ENCODE measurements around the gene PM20D1.
"Not testable (repeated sequence)": the region's sequence is repeated elsewhere in the genome, so short reads cannot be mapped to it uniquely, and the experiment has no call there.

Gene PM20D1

DNA sequence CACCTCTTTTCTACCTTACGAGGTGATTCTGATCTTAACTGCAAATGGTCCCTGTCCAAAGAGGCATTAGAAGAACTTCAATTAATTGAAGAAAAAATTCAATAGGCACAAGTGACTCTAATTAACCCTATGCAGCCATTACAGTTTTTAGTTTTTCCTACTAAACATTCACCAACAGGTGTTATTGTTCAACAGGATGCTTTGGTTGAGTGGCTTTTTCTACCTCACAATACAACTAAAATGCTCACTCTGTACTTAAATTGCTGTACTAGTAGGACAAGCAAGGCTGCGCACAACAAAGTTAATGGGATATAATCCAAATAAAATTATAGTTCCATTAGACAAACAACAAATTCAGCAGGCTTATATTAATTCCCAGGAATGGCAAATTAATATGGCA is 11.6 kb upstream of the PM20D1 start:
- H3K27ac Mint-ChIP-seq = no peak overlapping the region
- no peak for DNase-seq (ENCODE audit: low spot score)
- H3K27me3 Mint-ChIP-seq (ENCODE audit: low read depth) = peaks cover 30% of the 10 kb centered on the region
- peaks cover 8% of the 10 kb centered on the region for H3K4me1 Mint-ChIP-seq (ENCODE audit: low read depth)
- H3K36me3 Mint-ChIP-seq (ENCODE audit: low read depth) = no peaks in the 10 kb centered on the region
- H3K9me3 Mint-ChIP-seq = peaks cover 4% of the 10 kb centered on the region
- no peak overlapping the region for H3K4me3 Mint-ChIP-seq

GRCh38 chr1:205858141-205858961 is 8.4 kb upstream of the PM20D1 start:
- no peak overlapping the region for H3K27ac Mint-ChIP-seq
- peaks cover 11% of the 10 kb centered on the region for H3K9me3 Mint-ChIP-seq
- H3K27me3 Mint-ChIP-seq (ENCODE audit: low read depth) = peaks cover 32% of the 10 kb centered on the region
- H3K4me3 Mint-ChIP-seq = peak overlapping the region; percentile 8
- no peaks in the 10 kb centered on the region for H3K36me3 Mint-ChIP-seq (ENCODE audit: low read depth)
- DNase-seq (ENCODE audit: low spot score) = no peak
- H3K4me1 Mint-ChIP-seq (ENCODE audit: low read depth) = peaks cover 8% of the 10 kb centered on the region

- H3K36me3 Mint-ChIP-seq (ENCODE audit: low read depth); H3K4me1 Mint-ChIP-seq (ENCODE audit: low read depth); H3K4me3 Mint-ChIP-seq; DNase-seq (ENCODE audit: low spot score); H3K27ac Mint-ChIP-seq: not testable (repeated sequence)
- Mint-ChIP-seq H3K27me3 (ENCODE audit: low read depth) (peaks cover 26% of the 10 kb centered on the region), H3K9me3 (peaks cover 11% of the 10 kb centered on the region)
These were observed 7.6 kb upstream of the PM20D1 start for GRCh38 chr1:205857501-205857900.

DNA sequence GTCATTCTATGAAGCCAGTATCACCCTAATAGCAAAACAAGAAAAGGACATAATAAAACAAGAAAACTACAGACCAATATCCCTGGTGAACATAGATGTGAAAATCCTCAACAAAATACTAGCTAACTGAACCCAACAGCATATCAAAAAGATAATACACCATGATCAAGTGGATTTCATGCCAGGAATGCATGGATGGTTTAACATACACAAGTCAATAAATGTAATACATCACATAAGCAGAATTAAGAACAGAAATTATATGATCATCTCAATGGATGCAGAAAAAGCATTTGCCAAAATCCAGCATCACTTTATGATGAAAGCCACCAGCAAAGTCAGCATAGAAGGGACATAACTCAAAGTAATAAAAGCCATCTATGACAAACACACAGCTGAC is 6.5 kb upstream of the PM20D1 start:
- Mint-ChIP-seq H3K27me3 (ENCODE audit: low read depth) (peaks cover 26% of the 10 kb centered on the region), H3K9me3 (peaks cover 17% of the 10 kb centered on the region), H3K4me1 (ENCODE audit: low read depth) (peaks cover 8% of the 10 kb centered on the region), H3K4me3 (no peak overlapping the region), H3K27ac (no peak overlapping the region), H3K36me3 (ENCODE audit: low read depth) (no peaks in the 10 kb centered on the region)
- no peak for DNase-seq (ENCODE audit: low spot score)

DNA sequence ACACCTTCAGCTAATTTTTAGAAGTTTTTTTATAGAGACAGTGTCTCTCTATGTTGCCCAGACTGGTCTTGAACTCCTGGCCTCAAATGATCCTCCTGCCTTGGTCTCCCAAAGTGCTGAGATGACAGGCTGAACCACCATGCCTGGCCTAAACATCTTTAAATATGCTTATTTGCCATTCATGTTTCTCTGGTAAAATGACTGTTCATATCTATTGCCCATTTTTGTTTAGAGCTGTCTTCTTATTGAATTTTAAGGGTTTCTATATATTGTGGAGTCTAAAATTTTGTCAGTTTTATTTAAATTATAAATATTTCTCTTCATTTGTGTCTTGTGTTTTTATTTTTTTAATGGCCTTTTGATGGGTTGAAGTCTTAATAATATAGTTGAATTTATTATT is 3.0 kb upstream of the PM20D1 start:
- no peak overlapping the region for H3K4me3 Mint-ChIP-seq
- peaks cover 12% of the 10 kb centered on the region for H3K9me3 Mint-ChIP-seq
- peaks cover 18% of the 10 kb centered on the region for H3K27me3 Mint-ChIP-seq (ENCODE audit: low read depth)

GRCh38 chr1:205851993-205852392 is 2.1 kb upstream of the PM20D1 start:
- DNase-seq (ENCODE audit: low spot score) = no peak
- Mint-ChIP-seq H3K4me1 (ENCODE audit: low read depth) (peaks cover 15% of the 10 kb centered on the region), H3K4me3 (no peak overlapping the region), H3K27ac (no peak overlapping the region), H3K9me3 (peaks cover 12% of the 10 kb centered on the region), H3K27me3 (ENCODE audit: low read depth) (peaks cover 11% of the 10 kb centered on the region), H3K36me3 (ENCODE audit: low read depth) (no peaks in the 10 kb centered on the region)

More for the DNA sequence above, 3.0 kb upstream of the PM20D1 start:
- Mint-ChIP-seq H3K4me1 (ENCODE audit: low read depth) (peaks cover 18% of the 10 kb centered on the region), H3K27ac (no peak overlapping the region), H3K36me3 (ENCODE audit: low read depth) (no peaks in the 10 kb centered on the region)
- no peak for DNase-seq (ENCODE audit: low spot score)

DNA sequence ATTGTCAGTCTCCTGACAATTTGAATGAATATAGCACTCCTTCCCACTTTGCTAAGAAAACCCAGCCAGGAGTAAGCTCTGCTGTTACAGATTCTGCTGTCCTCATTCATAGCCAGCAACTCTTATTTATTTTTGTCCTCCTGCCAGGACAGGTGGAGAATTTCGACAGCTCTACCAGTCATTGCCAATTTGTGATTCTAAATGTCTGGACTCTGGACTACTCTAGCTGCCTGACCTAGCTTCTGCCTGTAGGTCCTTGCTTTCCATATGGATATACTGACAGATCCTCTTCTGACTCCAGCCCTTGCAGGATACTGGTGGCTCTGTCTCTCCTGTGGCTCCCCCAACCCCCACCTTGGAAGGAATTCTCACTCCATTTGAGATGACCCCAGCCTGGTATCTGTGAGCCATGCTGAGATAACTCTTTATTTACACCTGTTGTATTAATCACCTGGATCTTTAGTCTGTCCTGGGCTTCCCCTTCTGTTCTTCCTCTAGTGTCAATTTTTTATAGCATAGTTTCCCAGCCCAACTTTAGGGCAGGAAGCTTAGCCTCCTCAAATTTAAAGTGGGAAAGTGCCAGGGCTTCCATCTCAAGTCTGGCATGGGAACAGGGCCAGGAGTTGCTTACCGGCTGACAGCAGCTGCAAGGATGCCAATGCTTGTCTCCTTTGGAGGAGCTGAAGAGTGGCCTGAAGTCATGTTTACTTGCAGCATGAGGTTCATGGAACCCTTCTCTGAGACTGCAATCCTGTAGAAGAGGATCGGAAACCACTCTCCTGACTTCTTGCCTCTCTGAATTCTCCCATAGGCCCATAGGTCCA is 6.7 kb downstream of the PM20D1 start:
- Mint-ChIP-seq H3K27me3 (ENCODE audit: low read depth) (no peaks in the 10 kb centered on the region), H3K4me3 (no peak overlapping the region), H3K27ac (no peak overlapping the region), H3K9me3 (no peaks in the 10 kb centered on the region), H3K36me3 (ENCODE audit: low read depth) (no peaks in the 10 kb centered on the region), H3K4me1 (ENCODE audit: low read depth) (peaks cover 2% of the 10 kb centered on the region)
- DNase-seq (ENCODE audit: low spot score) = no peak

DNA sequence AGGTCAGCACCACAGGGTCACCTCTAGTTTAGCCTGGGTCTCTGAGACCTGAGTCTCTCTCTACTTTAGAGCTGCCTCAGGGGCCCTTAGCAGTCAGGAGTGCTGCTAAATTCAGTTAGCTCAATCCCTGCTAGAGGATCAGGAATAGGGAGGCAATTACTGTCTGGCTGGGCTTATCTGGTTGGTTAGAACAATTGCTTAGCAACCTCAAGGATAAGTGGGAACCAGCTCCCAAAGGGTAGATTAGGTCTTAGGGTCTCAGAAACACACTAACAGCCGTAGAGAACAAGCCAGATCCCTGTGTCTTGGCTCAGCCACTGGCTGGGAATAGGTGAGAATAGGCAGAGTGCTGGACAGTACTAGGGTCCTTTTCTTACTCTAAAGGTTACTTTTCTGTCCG is 7.7 kb downstream of the PM20D1 start:
- H3K9me3 Mint-ChIP-seq = no peaks in the 10 kb centered on the region
- no peak overlapping the region for H3K27ac Mint-ChIP-seq
- no peak overlapping the region for H3K4me3 Mint-ChIP-seq
- H3K36me3 Mint-ChIP-seq (ENCODE audit: low read depth) = no peaks in the 10 kb centered on the region
- no peaks in the 10 kb centered on the region for H3K27me3 Mint-ChIP-seq (ENCODE audit: low read depth)
- H3K4me1 Mint-ChIP-seq (ENCODE audit: low read depth) = peaks cover 2% of the 10 kb centered on the region
- DNase-seq (ENCODE audit: low spot score) = no peak

DNA sequence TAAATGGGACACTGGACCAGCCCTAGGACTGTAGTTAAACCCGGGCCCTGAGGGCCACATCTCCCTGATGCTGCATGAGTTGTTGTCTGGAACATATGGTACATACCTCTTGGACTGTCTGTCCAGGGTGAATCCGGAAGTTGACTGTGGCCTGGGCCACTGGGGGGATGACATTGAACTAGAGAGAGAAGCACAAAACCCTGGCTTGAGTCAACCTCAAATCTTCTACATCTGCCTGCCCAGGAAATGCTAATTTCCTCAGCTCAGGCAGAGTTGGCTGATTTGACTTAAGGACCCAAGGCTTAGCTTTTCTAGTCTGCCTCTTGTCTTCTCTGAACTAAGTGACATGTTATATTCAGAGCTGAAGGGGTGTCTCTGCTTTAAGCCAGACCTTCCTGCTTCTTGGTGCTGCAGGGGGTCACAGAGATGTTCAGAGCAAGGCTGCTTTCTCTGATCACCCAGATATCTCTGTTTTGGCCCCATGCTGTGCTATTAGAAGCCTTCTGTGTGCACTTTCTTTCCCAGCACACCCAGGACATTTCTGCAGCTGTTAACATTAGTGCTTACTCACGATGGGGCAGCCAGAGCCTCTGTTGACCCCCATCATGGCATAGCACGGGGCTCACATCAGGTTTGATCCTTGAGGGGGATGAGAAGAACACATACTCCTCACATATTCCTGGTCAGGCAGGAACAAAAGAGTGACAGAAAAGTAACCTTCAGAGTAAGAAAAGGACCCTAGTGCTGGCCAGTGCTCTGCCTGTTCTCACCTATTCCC is 9.6 kb downstream of the PM20D1 start:
- Mint-ChIP-seq H3K27ac (no peak overlapping the region), H3K9me3 (no peaks in the 10 kb centered on the region), H3K27me3 (ENCODE audit: low read depth) (no peaks in the 10 kb centered on the region), H3K36me3 (ENCODE audit: low read depth) (no peaks in the 10 kb centered on the region), H3K4me1 (ENCODE audit: low read depth) (peaks cover 2% of the 10 kb centered on the region), H3K4me3 (no peak overlapping the region)
- DNase-seq (ENCODE audit: low spot score) = no peak

DNA sequence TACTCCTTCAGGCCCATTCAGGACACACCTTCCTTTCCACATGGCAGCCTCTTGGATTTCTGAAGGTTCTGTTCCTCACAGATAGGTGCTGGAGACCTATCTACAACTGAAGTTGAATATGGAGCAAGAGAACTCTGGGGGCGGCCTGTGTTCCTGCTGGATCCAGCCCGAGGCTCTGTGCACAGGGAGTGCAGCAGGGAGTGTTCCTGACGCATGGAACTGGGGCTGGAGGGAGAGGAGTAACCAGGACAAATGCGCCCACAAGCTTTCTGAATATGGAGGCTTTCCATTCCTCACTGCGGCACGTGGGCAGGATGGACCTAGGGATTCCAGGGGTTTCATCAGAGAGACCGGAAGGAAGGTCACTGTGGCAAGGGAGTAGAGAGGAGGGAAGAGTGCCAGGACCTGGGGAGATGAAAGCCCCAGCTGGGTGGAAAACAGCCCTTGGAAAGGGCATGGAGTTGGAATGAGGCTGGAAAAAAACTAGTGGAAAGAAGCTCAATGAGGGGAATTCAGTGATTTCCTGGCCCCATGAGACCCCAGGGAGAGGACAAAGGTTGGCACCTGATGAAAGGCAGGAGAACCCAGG is 12.5 kb downstream of the PM20D1 start:
- H3K4me3 Mint-ChIP-seq = no peak overlapping the region
- H3K4me1 Mint-ChIP-seq (ENCODE audit: low read depth) = peaks cover 2% of the 10 kb centered on the region
- H3K27ac Mint-ChIP-seq = no peak overlapping the region
- no peaks in the 10 kb centered on the region for H3K9me3 Mint-ChIP-seq
- no peaks in the 10 kb centered on the region for H3K27me3 Mint-ChIP-seq (ENCODE audit: low read depth)
- no peak for DNase-seq (ENCODE audit: low spot score)
- H3K36me3 Mint-ChIP-seq (ENCODE audit: low read depth) = no peaks in the 10 kb centered on the region

- Mint-ChIP-seq H3K27ac (no peak overlapping the region), H3K27me3 (ENCODE audit: low read depth) (no peaks in the 10 kb centered on the region), H3K4me1 (ENCODE audit: low read depth) (no peaks in the 10 kb centered on the region), H3K9me3 (no peaks in the 10 kb centered on the region), H3K4me3 (no peak overlapping the region), H3K36me3 (ENCODE audit: low read depth) (no peaks in the 10 kb centered on the region)
- no peak for DNase-seq (ENCODE audit: low spot score)
These were observed 15.2 kb downstream of the PM20D1 start for GRCh38 chr1:205834751-205835150.

DNA sequence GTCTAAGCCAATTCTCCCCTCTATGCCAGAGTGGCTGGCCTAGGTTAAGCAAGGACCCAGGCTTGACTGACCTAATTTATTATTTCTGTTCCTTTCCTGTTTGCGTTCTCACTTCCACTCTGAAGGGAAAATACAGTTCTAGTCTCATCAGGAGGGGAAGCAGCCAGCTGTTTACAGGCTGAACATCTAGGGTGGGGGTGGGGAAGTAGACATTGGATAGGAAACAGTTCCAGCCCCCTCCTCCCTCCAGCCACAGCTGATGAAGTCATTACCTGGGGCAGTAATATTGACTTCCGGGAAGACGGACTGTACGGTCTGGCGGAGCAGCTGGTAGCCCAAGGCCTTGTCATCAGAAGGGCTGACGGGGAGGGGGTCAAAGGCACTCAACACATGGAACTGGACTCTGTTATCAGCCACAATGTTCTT is 17.6 kb downstream of the PM20D1 start:
- H3K4me1 Mint-ChIP-seq (ENCODE audit: low read depth) = no peaks in the 10 kb centered on the region
- H3K27me3 Mint-ChIP-seq (ENCODE audit: low read depth) = no peaks in the 10 kb centered on the region
- no peak for DNase-seq (ENCODE audit: low spot score)
- H3K9me3 Mint-ChIP-seq = no peaks in the 10 kb centered on the region
- no peak overlapping the region for H3K4me3 Mint-ChIP-seq
- H3K27ac Mint-ChIP-seq = no peak overlapping the region
- peaks cover 2% of the 10 kb centered on the region for H3K36me3 Mint-ChIP-seq (ENCODE audit: low read depth)

- no peak for DNase-seq (ENCODE audit: low spot score)
- no peak overlapping the region for H3K27ac Mint-ChIP-seq
- peaks cover 7% of the 10 kb centered on the region for H3K36me3 Mint-ChIP-seq (ENCODE audit: low read depth)
- H3K27me3 Mint-ChIP-seq (ENCODE audit: low read depth) = no peaks in the 10 kb centered on the region
- H3K9me3 Mint-ChIP-seq = peaks cover under 1% of the 10 kb centered on the region
- peaks cover 19% of the 10 kb centered on the region for H3K4me1 Mint-ChIP-seq (ENCODE audit: low read depth)
- H3K4me3 Mint-ChIP-seq = no peak overlapping the region
These were observed 22.3 kb downstream of the PM20D1 start for GRCh38 chr1:205827623-205828022.

All from T-helper 2 cell treated with Interferon-gamma antibody and Interleukin-4, amounts not matched to agents 5 μg/mL and 100 μg/mL, for 36 hours (primary cell).